ENCODE data around the gene ATL3.

ATL3 gene

DNA sequence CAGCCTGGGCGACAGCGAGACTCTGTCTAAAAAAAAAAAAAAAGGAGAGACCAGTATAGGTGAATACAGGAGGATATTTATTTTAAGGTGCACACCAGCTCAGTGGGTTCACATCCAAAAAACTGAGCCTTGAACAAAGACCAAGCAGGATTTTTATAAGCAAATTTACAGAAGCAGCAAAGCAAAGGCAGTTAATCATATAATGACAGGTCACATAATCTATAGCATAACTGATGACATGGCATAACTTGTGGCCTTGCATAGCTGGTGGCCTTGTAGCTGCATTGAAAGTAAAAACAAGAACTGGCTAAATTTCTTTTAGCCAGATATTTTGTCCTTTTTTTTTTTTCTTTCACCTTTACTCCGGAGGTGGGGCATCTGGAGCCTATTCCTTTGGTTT lies 54.2 kb downstream of the ATL3 start:
- DNase-seq, result peak; percentile 38

DNA sequence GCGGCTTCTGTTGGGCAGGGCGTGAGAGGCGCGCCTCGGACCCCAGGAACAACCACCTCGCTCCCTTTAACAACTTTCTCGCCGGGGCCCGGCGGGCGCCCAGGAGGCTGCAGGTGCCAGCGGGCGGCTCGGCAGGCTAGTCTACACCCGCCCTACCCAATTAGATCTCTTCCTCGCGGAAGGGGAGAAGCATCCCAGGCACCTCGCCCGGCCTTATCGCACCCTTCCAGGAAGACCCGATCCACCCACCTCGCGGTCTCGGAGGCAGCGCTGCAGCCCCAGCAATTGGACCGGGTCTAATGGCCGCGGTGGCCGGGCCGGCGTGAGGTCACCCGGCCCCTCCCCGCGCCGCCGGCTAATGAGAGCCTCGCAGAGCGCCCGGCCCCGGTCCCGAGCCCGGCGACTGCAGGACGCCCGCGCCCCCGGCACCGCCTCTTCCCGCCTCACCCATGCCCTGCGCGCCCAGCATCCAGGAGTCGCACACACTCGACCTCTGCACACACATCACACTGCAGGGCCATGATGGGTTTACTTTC lies 57.0 kb downstream of the ATL3 start, which contains the start of gene PLAAT3:
TSS of gene PLAAT3 (minus strand) at position 298 of the 536 bp plus-strand sequence. CDS start 419 bp downstream, outside the sequence.
- peak; percentile 72 for DNase-seq

GRCh38 chr11:63613517-63614135 lies 57.5 kb downstream of the ATL3 start:
- peak; percentile 70 for DNase-seq

DNA sequence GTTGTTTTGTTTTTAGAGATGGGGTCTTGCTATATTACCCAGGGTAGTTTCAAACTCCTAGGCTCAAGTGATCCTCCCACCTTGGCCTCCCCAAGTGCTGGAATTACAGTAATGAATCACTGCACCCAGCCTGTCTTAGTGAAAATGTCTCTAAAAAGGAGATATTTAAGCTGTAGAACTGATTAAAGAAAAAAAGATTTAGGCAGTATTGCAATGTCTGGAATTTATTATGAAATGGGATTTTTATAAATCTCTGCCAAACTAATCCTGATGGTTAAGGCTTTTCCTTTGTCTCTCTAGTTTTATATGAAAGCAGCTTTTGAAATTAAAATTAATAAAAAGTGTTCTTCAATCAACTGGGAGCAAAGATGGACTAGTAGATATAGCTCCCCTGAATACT lies 59.0 kb downstream of the ATL3 start:
- no peak for DNase-seq

GRCh38 chr11:63611395-63611747 lies 59.8 kb downstream of the ATL3 start:
- DNase-seq, result no peak

DNA sequence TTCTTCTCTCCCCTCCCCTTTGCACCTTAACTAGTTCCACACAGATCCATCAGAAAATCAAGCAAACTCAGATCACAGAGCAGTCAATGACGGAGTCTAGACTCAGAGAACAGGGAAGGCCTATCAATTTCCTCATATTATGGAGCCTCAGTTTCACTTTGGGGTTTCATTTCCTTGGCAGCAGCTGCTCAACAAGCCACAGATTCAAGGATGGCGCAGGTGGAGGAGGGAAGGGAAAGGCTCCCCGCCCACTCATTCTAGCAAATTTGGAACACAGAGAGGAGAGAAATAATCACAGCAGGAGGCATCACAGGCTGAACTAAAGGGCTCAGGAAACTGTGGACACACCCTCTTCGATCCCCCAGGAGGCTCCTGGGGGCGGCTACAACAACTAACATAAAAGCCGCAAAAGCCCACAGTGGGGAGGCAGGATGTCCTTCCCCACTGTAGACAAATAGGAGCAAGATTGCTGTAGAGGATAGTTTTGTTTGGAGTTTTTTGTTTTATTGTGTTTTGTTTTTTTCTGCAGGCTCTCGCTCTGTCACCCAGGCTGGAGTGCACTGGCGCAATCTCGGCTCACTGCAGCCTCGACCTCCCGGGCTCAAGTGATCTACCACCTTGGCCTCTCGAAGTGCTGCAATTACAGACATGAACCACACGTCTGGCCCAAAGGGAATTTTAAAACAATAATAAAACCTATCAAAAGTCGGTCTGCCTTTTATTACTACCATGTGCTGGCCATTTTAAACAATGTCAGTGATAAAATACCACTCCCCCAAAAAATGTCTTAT lies 60.4 kb downstream of the ATL3 start:
- DNase-seq, result no peak

- DNase-seq, result no peak
Measured at GRCh38 chr11:63609971-63610580, 61.1 kb downstream of the ATL3 start.

GRCh38 chr11:63609536-63609935 lies 61.6 kb downstream of the ATL3 start:
- DNase-seq, result no peak

- no peak for DNase-seq
Measured at GRCh38 chr11:63608353-63609345, 62.5 kb downstream of the ATL3 start.

DNA sequence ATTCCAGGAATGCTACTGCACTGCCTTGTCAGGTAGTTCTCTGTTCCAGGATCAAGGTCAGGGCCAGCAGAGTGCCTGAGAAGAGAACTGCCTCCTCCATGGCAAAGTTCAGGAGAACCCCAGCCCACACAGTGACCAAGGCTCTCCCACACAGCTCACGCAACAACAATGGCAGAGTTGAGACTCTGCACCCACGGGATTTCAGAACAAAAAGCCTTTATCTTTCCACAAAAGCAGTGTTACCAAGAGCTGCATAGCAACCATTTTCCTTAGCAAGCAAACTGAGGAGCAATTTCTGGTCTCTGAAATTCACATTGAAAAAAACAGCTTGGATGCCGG lies 68.0 kb downstream of the ATL3 start:
- DNase-seq, result no peak

DNA sequence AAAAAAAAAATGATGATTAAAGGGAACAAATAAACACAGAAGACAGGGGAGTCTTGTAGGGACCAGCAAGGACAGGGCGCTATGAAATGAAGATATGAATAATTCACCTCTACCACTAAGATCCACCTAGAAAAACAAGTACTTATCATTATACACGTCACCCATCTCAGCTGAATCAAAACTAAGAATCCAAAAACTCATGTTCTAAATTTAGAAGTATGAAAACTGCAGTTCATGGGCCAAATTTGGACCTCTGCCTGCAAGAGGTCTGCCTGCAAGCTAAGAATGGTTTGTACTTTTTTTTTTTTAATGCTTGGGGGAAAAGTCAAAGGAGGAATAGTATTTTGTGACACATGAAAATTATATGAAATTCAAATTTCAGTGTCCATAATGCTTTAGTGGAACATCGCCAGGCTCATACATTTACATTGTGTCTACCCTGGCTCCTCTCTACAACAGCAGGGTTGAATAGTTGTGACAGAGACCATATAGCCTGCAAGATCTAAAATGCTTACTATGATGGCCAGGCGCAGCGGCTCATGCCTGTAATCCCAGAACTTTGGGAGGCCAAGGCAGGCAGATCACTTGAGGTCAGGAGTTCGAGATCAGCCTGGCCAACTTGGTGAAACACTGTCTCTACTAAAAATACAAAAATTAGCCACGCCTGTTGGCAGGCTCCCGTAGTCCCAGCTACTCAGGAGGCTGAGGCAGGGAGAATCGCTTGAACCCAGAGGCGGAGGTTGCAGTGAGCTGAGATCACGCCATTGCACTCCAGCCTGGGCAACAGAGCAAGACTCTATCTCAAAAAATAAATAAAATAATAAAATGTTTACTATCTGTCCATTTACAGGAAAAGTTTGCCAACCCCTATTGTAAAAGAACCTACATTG lies 68.6 kb downstream of the ATL3 start:
- DNase-seq, result peak; percentile 52

DNA sequence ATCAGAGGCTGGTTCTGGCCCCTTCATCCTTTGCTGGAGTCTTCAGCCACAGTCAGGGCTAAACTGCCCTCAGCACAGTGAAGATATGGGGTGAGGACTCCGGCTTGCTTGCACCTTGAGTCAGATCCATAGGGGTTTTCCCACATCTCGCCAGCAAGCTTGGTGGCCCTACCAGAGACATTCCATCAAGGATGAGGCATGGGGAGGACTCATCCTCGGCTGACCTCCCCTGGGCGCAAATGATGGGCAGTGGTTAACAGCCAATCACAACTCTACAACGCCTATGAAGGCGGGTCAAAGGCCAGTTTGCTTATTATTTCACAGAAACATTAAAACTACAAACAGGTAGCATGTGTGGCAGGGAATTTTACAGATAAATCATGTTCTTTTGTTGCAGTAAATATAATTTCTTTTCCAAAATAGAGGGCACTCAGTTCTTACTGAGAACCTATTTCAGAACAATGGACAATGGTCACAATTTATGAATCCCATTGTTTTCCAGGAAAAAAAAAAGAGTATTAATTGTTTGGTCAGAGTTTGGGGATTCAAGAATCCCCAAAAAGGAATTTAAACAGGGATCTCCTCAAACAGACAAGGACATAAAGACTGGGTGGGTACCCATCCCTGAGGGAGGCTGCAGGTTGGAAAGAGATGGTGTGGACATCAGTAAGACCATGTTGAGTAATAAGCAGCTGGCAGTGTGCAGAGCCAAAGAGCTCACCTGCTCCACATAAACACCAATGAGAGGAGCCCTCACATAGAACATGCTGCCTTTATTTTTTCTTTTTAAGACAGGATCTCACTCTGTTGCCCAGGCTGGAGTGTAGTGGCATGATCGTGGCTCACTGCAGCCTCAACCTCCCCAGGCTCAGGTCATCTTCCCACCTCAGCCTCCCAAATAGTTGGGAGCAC lies 71.7 kb downstream of the ATL3 start:
- DNase-seq, result no peak

- DNase-seq, result no peak
Measured at GRCh38 chr11:63598556-63598955, 72.6 kb downstream of the ATL3 start.

- DNase-seq, result no peak
Measured at GRCh38 chr11:63595296-63595695, 75.9 kb downstream of the ATL3 start.

GRCh38 chr11:63592975-63593395 lies 78.2 kb downstream of the ATL3 start:
- peak; percentile 53 for DNase-seq

DNA sequence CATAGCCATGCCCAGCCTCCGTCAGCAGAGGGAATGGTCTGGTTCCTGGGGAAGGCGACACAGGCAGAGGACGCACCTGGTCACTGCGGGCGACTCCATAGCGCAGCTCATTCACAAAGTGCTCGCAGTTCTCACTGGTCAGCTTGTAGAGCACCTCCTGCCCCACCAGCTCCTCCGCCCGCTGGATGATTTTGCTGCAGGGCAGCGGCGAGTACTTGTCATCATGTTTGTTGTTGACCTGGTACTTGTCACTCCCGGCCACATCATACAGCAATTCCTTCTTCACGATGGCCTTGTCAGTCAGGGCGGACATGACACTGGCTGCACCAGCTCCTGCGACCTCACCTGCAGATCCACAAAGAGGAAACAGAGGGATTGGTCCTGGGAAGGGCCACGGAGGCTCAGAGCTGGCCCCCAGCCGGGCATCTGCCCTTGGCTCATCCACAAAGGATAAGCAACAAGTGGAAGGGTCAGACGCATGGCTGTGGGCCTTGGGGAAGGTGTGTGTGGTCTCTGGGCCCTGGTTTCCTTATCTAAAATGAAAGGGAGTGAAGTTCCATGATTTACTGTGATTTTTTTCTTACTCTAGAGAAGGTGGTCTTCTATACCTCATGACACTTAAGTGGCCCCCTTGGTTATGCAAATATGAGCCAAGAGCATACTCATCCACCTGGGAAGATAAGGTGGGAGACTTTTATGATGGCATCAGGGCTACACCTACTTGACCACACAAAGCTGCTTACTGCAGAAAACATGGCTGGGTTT lies 81.0 kb downstream of the ATL3 start:
- no peak for DNase-seq

DNA sequence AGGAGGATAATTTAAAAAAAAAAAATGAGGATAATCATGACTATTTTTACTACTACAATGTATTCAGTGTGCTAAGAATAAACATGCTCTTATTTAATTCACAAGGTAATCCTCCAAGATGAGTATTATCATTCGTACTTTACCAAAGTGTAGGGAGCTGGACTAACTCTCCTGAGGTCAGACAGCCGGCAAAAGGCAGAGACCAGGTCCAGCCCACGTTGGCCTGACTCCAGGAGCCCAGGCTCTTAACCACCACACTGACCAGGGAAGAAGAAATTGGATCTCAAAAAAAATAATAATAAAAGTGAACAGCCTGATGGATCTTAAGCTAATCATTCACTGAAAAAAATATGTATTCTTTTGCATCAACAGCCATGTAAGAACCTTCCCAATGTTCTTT lies 82.2 kb downstream of the ATL3 start:
- DNase-seq, result no peak

DNA sequence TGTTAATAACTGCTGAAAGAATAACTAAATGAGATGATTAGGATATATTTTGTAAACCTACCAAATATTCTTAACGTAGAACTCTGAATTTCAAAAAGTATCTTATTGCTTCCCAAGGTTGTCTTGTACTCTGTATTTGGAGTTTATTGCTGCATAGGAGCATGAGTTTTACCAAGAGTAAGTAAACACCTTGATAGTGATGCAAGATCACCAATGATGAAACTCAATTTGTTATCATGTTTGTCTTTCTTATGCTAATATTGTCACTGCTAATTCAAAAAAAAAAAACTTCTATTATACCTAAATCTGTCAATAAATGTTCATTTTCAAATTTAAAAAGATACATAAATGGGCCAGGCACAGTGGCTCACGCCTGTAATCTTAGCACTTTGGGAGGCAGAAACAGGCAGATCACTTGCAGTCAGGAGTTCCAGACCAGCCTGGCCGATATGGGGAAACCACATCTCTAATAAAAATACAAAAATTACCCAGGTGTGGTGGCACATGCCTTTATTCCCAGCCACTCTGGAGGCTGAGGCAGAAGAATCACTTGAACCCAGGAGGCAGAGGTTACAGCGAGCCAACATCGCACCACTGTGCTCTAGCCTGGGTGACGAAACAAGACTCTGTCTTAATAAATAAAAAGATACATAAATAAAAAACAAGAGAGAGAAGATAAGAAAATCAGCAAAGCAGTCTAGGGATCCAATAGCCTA lies 84.6 kb downstream of the ATL3 start:
- DNase-seq, result no peak

DNA sequence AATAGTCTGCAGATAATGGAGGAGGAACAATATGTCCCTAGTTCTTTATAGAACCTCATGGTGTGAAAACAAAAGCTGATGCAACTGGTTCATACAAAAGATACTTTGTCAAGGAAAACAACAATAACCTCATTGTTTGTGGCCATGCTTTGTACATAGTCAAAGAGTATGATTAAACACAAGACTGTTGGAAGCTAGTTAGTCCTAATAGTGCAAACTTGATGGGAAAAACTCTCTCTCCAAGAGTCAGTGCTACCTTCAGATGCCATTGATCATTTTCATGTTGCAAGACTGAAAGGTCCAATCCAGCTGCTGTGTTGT lies 87.9 kb downstream of the ATL3 start:
- DNase-seq, result no peak
